Measurements from ENCODE around the gene TMEM140. TPM values are rescaled to one million over a fixed set of nuclear protein-coding genes. Genes with fewer than 3 reads are reported as not detected.

TMEM140 gene
- total and polyA plus RNA-seq, 2 experiments from 2014 or later = 20.8 to 23.1 TPM

- Histone ChIP-seq H3K9me2 (replicated peaks; ENCODE audit: insufficient read depth) (no peaks in the 10 kb centered on the region), H3K27ac (no peak overlapping the region), H3K4me1 (ENCODE audit: insufficient read depth) (peaks cover 6% of the 10 kb centered on the region), H3K79me2 (no peaks in the 10 kb centered on the region), H3K4me3 (no peak overlapping the region), H3K9me3 (ENCODE audit: low read depth) (peaks cover 6% of the 10 kb centered on the region), H2AFZ (no peak overlapping the region), H3K4me2 (no peak overlapping the region), H4K20me1 (ENCODE audit: insufficient read depth, poor library complexity, severe bottlenecking) (no peaks in the 10 kb centered on the region), H3K36me3 (replicated peaks; ENCODE audit: insufficient read depth, low read depth) (no peaks in the 10 kb centered on the region), H3K27me3 (no peaks in the 10 kb centered on the region)
- 84% methylated on average over 6 of the region's 6 CpGs for WGBS (ENCODE audit: low lambda C conversion rate, missing lambda C conversion rate)
- no peak for DNase-seq (ENCODE audit: low spot score)
- TF ChIP-seq EZH2phosphoT487 (IDR thresholded peaks at IDR 0.05; ENCODE audit: low read depth, severe bottlenecking, unreplicated experiment) (no peak), CTCF (IDR thresholded peaks at IDR 0.05; ENCODE audit: poor library complexity) (no peak), EZH2 (IDR thresholded peaks at IDR 0.05; ENCODE audit: borderline replicate concordance) (no peak)
Measured at GRCh38 chr7:135175931-135176330, 28.1 kb downstream of the TMEM140 start.

- no peaks in the 10 kb centered on the region for H3K79me2 ChIP-seq
- H3K4me1 ChIP-seq (ENCODE audit: insufficient read depth) = no peaks in the 10 kb centered on the region
- H3K9me2 ChIP-seq (replicated peaks; ENCODE audit: insufficient read depth) = no peaks in the 10 kb centered on the region
- TF ChIP-seq CTCF (IDR thresholded peaks at IDR 0.05; ENCODE audit: poor library complexity) (no peak), EZH2phosphoT487 (IDR thresholded peaks at IDR 0.05; ENCODE audit: low read depth, severe bottlenecking, unreplicated experiment) (no peak), EZH2 (IDR thresholded peaks at IDR 0.05; ENCODE audit: borderline replicate concordance) (no peak)
- 82% methylated on average over 9 of the region's 9 CpGs for WGBS (ENCODE audit: low lambda C conversion rate, missing lambda C conversion rate)
- no peak overlapping the region for H3K4me3 ChIP-seq
- H3K4me2 ChIP-seq = no peak overlapping the region
- no peaks in the 10 kb centered on the region for H3K36me3 ChIP-seq (replicated peaks; ENCODE audit: insufficient read depth, low read depth)
- DNase-seq (ENCODE audit: low spot score) = no peak
- H3K27ac ChIP-seq = no peak overlapping the region
- H3K9me3 ChIP-seq (ENCODE audit: low read depth) = peaks cover 16% of the 10 kb centered on the region
- no peaks in the 10 kb centered on the region for H3K27me3 ChIP-seq
- no peak overlapping the region for H2AFZ ChIP-seq
- no peaks in the 10 kb centered on the region for H4K20me1 ChIP-seq (ENCODE audit: insufficient read depth, poor library complexity, severe bottlenecking)
Measured at GRCh38 chr7:135177028-135177696, 29.3 kb downstream of the TMEM140 start.

GRCh38 chr7:135178364-135178763 is 30.5 kb downstream of the TMEM140 start:
- Histone ChIP-seq H3K79me2 (no peaks in the 10 kb centered on the region), H3K9me2 (replicated peaks; ENCODE audit: insufficient read depth) (no peaks in the 10 kb centered on the region), H3K27ac (no peak overlapping the region), H3K27me3 (no peaks in the 10 kb centered on the region), H4K20me1 (ENCODE audit: insufficient read depth, poor library complexity, severe bottlenecking) (no peaks in the 10 kb centered on the region), H3K4me2 (no peak overlapping the region), H3K4me1 (ENCODE audit: insufficient read depth) (no peaks in the 10 kb centered on the region), H3K4me3 (no peak overlapping the region), H3K9me3 (ENCODE audit: low read depth) (peaks cover 17% of the 10 kb centered on the region), H3K36me3 (replicated peaks; ENCODE audit: insufficient read depth, low read depth) (peaks cover under 1% of the 10 kb centered on the region), H2AFZ (no peak overlapping the region)
- WGBS (ENCODE audit: low lambda C conversion rate, missing lambda C conversion rate) = 95% methylated on average over 13 of the region's 13 CpGs
- no peak for TF ChIP-seq CTCF (IDR thresholded peaks at IDR 0.05; ENCODE audit: poor library complexity)
- no peak for TF ChIP-seq EZH2phosphoT487 (IDR thresholded peaks at IDR 0.05; ENCODE audit: low read depth, severe bottlenecking, unreplicated experiment)
- TF ChIP-seq EZH2 (IDR thresholded peaks at IDR 0.05; ENCODE audit: borderline replicate concordance) = no peak
- no peak for DNase-seq (ENCODE audit: low spot score)

All from hepatocyte (in vitro differentiated cells).